ENCODE results near the gene DNAJC30. TPM values are rescaled to one million over a fixed set of nuclear protein-coding genes. Genes with fewer than 3 reads are reported as not detected.

DNAJC30 gene
- total and polyA plus RNA-seq, 2 experiments from 2014 or later, result 2.8 to 5.6 TPM

GRCh38 chr7:73679709-73680108, 3.5 kb downstream of the DNAJC30 start (continued):
- TF ChIP-seq ZNF331 (CRISPR knock-in tag; IDR thresholded peaks at IDR 0.05; ENCODE audit: low read depth), result no peak
- no peak for TF ChIP-seq EZH2 (IDR thresholded peaks at IDR 0.05; ENCODE audit: low read depth, unreplicated experiment)
- no peak for TF ChIP-seq ETS1 (IDR thresholded peaks at IDR 0.05)
- no peak for TF ChIP-seq CREB1 (CRISPR knock-in tag; IDR thresholded peaks at IDR 0.05; ENCODE audit: low read depth)

DNA sequence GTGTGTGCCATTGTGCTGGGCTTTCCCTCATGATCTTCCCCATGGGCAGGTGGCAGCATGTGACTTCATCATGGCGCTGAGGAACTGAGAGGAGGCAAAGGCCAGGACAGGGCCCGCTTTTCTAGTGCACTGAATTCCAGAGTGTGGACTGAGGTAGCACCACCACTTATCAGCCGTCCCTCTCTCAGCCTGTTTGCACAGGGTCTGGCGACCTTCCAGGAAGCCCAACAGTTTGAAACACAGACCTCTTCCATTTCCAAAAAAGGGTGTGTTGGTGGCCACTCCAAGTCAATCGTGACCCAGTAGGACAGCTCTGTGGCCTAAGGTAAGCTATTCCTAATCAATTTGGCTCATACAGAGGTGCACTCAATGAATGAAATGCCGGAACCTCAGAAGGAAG, 4.4 kb downstream of the DNAJC30 start:
- Histone ChIP-seq H3K36me3 (ENCODE audit: insufficient read depth) (peaks cover 3% of the 10 kb centered on the region; the same call in 1 of the 2 replicates), H3K4me1 (ENCODE audit: insufficient read depth) (peaks cover 9% of the 10 kb centered on the region), H2AFZ (no peak overlapping the region), H4K20me1 (replicated peaks; ENCODE audit: insufficient read depth) (peaks cover 5% of the 10 kb centered on the region), H3K27me3 (ENCODE audit: insufficient read depth) (no peaks in the 10 kb centered on the region), H3K27ac (ENCODE audit: low read depth) (no peak overlapping the region), H3K4me2 (no peak overlapping the region), H3F3A (replicated peaks; ENCODE audit: low read depth) (0 out of 2 replicates have a peak, but pooled peaks cover 2% of the 10 kb centered on the region), H3K9me2 (ENCODE audit: insufficient read depth) (no peaks in the 10 kb centered on the region), H3K4me3 (no peak overlapping the region), H3K79me2 (replicated peaks; ENCODE audit: insufficient read depth) (peaks cover 39% of the 10 kb centered on the region)
- DNase-seq (ENCODE audit: low spot score) (no peak), ATAC-seq (no peak)
- Mint-ChIP-seq H3K4me1 (peaks cover 17% of the 10 kb centered on the region), H3K27ac (no peak overlapping the region), H3K9me3 (no peaks in the 10 kb centered on the region), H3K36me3 (ENCODE audit: low read depth) (peaks cover 22% of the 10 kb centered on the region), H3K27me3 (ENCODE audit: insufficient read depth, low read depth, poor library complexity) (peaks cover 11% of the 10 kb centered on the region), H3K4me3 (no peak overlapping the region)
- TF ChIP-seq ZNF462 (CRISPR knock-in tag; IDR thresholded peaks at IDR 0.05), result no peak
- no peak for TF ChIP-seq NANOG (IDR thresholded peaks at IDR 0.05; ENCODE audit: borderline replicate concordance)
- no peak for TF ChIP-seq REST (IDR thresholded peaks at IDR 0.05; ENCODE audit: unreplicated experiment)
- no peak for TF ChIP-seq STAT1 (IDR thresholded peaks at IDR 0.05; ENCODE audit: unreplicated experiment)
- TF ChIP-seq POLR2AphosphoS5 (IDR thresholded peaks at IDR 0.05; ENCODE audit: low read depth), result no peak
- no peak for TF ChIP-seq ZNF114 (CRISPR knock-in tag; IDR thresholded peaks at IDR 0.05)
